Right lobe of liver (tissue), 4 donors: ENCODE results near the gene GALNT10.

Source experiments
- CTCF ChIP-seq, 4 donors: fragments of 200-600 bp in 3 of 4; fragments of 450-650 bp in 1 of 4; IDR thresholded peaks; one replicate each; pipeline versions ENCODE4 v1.5.1 to v1.8.0; 2016 to 2022; ENCODE audit warnings: antibody characterized with exemption in 4 of 4, mild to moderate bottlenecking in 2 of 4
- POLR2A ChIP-seq: fragments of 450-650 bp; IDR thresholded peaks from one replicate; pipeline ENCODE4 v1.6.1; 2017; ENCODE audit warnings: antibody characterized with exemption, mild to moderate bottlenecking
- donor health status: DM: no; HTN: no; CAD: no.
- donor health status: DM: no; HTN: no; CAD: no.
- donor health status: DM: no; HTN: yes; CAD: no.

- TF ChIP-seq CTCF (IDR thresholded peaks at IDR 0.05), result no peak
- TF ChIP-seq POLR2A, result no peak
Measured at GRCh38 chr5:154223320-154223719, 32.8 kb downstream of the GALNT10 start.
